ENCODE measurements around the gene SNCAIP. TPM values are rescaled to one million over a fixed set of nuclear protein-coding genes. Genes with fewer than 3 reads are reported as not detected.

Gene SNCAIP
- total RNA-seq, 2 donors from 2014 or later, result 5.1 to 8.2 TPM

- no peak overlapping the region for H3K4me3 ChIP-seq
- 44% methylated on average over 9 of the region's 9 CpGs for WGBS
- peak; percentile 37 for DNase-seq (ENCODE audit: low spot score)
- no peaks in the 10 kb centered on the region for H3K36me3 ChIP-seq
- TF ChIP-seq POLR2A (IDR thresholded peaks at IDR 0.05) (no peak), POLR2AphosphoS5 (IDR thresholded peaks at IDR 0.05) (no peak), CTCF (IDR thresholded peaks at IDR 0.05) (no peak)
- no peak overlapping the region for H3K27ac ChIP-seq
- H3K4me1 ChIP-seq (replicated peaks), result no peaks in the 10 kb centered on the region
- intact Hi-C loops (cut with DNase I), result no loop called here
- no peaks in the 10 kb centered on the region for H3K27me3 ChIP-seq (replicated peaks; ENCODE audit: insufficient read depth)
- H3K9me3 ChIP-seq, result no peaks in the 10 kb centered on the region
These were observed 181.3 kb downstream of the SNCAIP start for GRCh38 chr5:122493091-122494021.

GRCh38 chr5:122494109-122494508 lies 182.1 kb downstream of the SNCAIP start:
- Histone ChIP-seq H3K27me3 (replicated peaks; ENCODE audit: insufficient read depth) (no peaks in the 10 kb centered on the region), H3K36me3 (no peaks in the 10 kb centered on the region), H3K9me3 (no peaks in the 10 kb centered on the region), H3K27ac (no peak overlapping the region), H3K4me1 (replicated peaks) (no peaks in the 10 kb centered on the region), H3K4me3 (no peak overlapping the region)
- intact Hi-C loops (cut with DNase I), result no loop called here
- WGBS, result 43% methylated on average over 4 of the region's 4 CpGs
- no peak for TF ChIP-seq POLR2AphosphoS5 (IDR thresholded peaks at IDR 0.05)
- no peak for DNase-seq (ENCODE audit: low spot score)

GRCh38 chr5:122498163-122498562 lies 186.1 kb downstream of the SNCAIP start:
- Histone ChIP-seq H3K27me3 (replicated peaks; ENCODE audit: insufficient read depth) (no peaks in the 10 kb centered on the region), H3K27ac (no peak overlapping the region), H3K36me3 (no peaks in the 10 kb centered on the region), H3K9me3 (no peaks in the 10 kb centered on the region), H3K4me1 (replicated peaks) (no peaks in the 10 kb centered on the region), H3K4me3 (no peak overlapping the region)
- intact Hi-C loops (cut with DNase I), result loop anchor here (5.0 kb wide), 1 partner anchor 306 kb away; no protein-coding TSS in a partner anchor
- DNase-seq (ENCODE audit: low spot score), result no peak
- TF ChIP-seq POLR2A (IDR thresholded peaks at IDR 0.05), result no peak
- TF ChIP-seq CTCF (IDR thresholded peaks at IDR 0.05), result peak in 2 of 4 experiments; percentile 40 to 44
- TF ChIP-seq POLR2AphosphoS5 (IDR thresholded peaks at IDR 0.05), result no peak
- 39% methylated on average over 2 of the region's 2 CpGs for WGBS

GRCh38 chr5:122499585-122499984 lies 187.5 kb downstream of the SNCAIP start:
- no peak for TF ChIP-seq CTCF (IDR thresholded peaks at IDR 0.05)
- TF ChIP-seq POLR2AphosphoS5 (IDR thresholded peaks at IDR 0.05), result no peak
- no peak for TF ChIP-seq POLR2A (IDR thresholded peaks at IDR 0.05)
- no peaks in the 10 kb centered on the region for H3K4me1 ChIP-seq (replicated peaks)
- H3K36me3 ChIP-seq, result no peaks in the 10 kb centered on the region
- intact Hi-C loops (cut with DNase I), result loop anchor here (5.0 kb wide), 1 partner anchor 307 kb away; no protein-coding TSS in a partner anchor
- no peak overlapping the region for H3K27ac ChIP-seq
- no peak for DNase-seq (ENCODE audit: low spot score)
- no peak overlapping the region for H3K4me3 ChIP-seq
- no peaks in the 10 kb centered on the region for H3K27me3 ChIP-seq (replicated peaks; ENCODE audit: insufficient read depth)
- no peaks in the 10 kb centered on the region for H3K9me3 ChIP-seq

- DNase-seq (ENCODE audit: low spot score), result no peak
- TF ChIP-seq POLR2AphosphoS5 (IDR thresholded peaks at IDR 0.05) (no peak), CTCF (IDR thresholded peaks at IDR 0.05) (peak in 3 of 4 experiments; percentile 19 to 31 (median 25)), POLR2A (IDR thresholded peaks at IDR 0.05) (no peak)
- Histone ChIP-seq H3K9me3 (no peaks in the 10 kb centered on the region), H3K4me1 (replicated peaks) (no peaks in the 10 kb centered on the region), H3K27ac (no peak overlapping the region), H3K27me3 (replicated peaks; ENCODE audit: insufficient read depth) (no peaks in the 10 kb centered on the region), H3K4me3 (no peak overlapping the region), H3K36me3 (no peaks in the 10 kb centered on the region)
- WGBS, result 53% methylated on average over 12 of the region's 12 CpGs
- intact Hi-C loops (cut with DNase I), result loop anchor here (10.0 kb wide), 2 partner anchors 664 to 1114 kb away; no protein-coding TSS in a partner anchor
These were observed 188.4 kb downstream of the SNCAIP start for GRCh38 chr5:122500245-122501088.

All from prostate gland (tissue), 2 donors.